Activated naive CD4-positive, alpha-beta T cell treated with anti-CD3 and anti-CD28 coated beads, Interleukin-2, amount 50 U/mL, for 72 hours (primary cell): ENCODE measurements around the gene CRX. TPM values are rescaled to one million over a fixed set of nuclear protein-coding genes. Genes with fewer than 3 reads are reported as not detected.
"Not testable (repeated sequence)": the region's sequence is repeated elsewhere in the genome, so short reads cannot be mapped to it uniquely, and the experiment has no call there.

ENCODE experiments used
- ATAC-seq, 2 donors: fragments of 150-1000 bp; cut with Tn5 transposase; 2 replicates each; pipeline ENCODE4 v1.10.0; 2021; ENCODE audit warnings: mild to moderate bottlenecking in 2 of 2, moderate library complexity in 2 of 2
- DNase-seq, 2 donors: peaks; one replicate each; pipeline ENCODE4 v3.0.0; 2021 to 2022; ENCODE audit warnings: low spot score in 2 of 2
- H3K27ac Mint-ChIP-seq, 2 donors: one replicate each; pipeline ENCODE4 v1.8.0; 2022; ENCODE audit warnings: mild to moderate bottlenecking in 2 of 2, mixed read lengths in 2 of 2
- H3K36me3 Mint-ChIP-seq, 2 donors: one replicate each; pipeline ENCODE4 v1.8.0; 2022; ENCODE audit warnings: mixed read lengths in 2 of 2
- H3K9me3 Mint-ChIP-seq, 2 donors: one replicate each; pipeline ENCODE4 v1.8.0; 2022; ENCODE audit warnings: mixed read lengths in 2 of 2
- total RNA-seq, 2 donors: library from RNA; stranded (reverse); gene quantifications; one replicate each; pipeline ENCODE4 v1.2.3, GENCODE V29; 2022

Gene CRX
- total RNA-seq, 2 donors from 2014 or later: not detected

DNA sequence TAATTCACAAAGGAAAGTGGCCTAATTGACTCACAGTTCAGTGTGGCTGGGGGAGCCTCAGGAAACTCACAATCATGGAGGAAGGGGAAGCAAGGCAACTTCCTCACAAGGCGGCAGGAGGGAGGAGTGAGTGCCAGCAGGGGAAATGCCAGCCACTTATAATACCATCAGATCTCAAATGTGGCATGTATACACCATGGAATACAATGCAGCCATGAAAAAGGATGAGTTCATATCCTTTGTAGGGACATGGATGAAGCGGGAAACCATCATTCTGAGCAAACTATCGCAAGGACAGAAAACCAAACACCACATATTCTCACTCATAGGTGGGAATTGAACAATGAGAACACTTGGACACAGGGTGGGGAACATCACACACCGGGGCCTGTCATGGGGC lies 57.6 kb downstream of the CRX start:
- not testable (repeated sequence) for H3K36me3 Mint-ChIP-seq, H3K9me3 Mint-ChIP-seq, H3K27ac Mint-ChIP-seq, ATAC-seq, DNase-seq

DNA sequence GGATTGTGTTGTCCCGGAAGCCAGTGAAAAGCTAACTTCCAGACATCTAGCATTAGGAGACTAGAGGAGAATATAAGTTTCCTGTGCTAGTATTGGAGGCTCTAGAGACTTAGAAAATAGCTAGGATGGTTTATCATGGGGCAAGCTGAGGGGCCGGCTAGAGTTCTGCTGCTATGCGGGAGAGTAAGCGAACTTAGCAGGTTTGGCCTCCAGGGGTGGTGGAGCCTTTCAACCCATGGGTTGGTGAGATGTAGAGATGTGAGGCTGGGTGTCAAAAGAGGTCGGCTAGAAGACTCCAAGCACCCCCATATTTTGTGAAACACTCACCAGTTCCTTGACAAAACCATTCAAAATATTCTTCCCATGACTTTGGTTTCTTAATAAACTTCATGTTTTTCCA lies 60.0 kb downstream of the CRX start:
- peaks cover 0 to 3% of the 10 kb centered on the region in 2 donors for H3K9me3 Mint-ChIP-seq
- H3K27ac Mint-ChIP-seq: no peak overlapping the region
- ATAC-seq (no peak), DNase-seq (no peak)
- peaks cover 0 to 5% of the 10 kb centered on the region in 2 donors for H3K36me3 Mint-ChIP-seq

DNA sequence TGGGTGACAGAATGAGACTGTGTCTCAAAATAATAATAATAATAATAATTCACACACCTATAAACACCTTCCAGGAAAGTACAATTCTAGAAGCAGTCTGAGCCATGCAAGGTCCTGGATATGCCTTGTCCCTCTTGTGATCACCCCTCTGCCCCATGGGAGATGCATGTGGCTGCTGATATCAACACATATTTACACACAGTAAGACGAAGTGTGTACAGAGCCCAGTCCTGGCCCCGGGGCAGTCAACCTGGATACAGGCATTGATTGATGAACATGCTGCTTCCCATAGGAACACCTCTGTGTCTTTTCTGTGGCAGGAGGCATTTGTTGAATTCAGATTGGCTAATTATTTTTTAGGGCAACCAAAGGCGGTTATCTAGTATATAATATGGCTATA lies 61.2 kb downstream of the CRX start:
- ATAC-seq (no peak), DNase-seq (no peak)
- Mint-ChIP-seq H3K27ac (no peak overlapping the region), H3K9me3 (peaks cover 0 to 3% of the 10 kb centered on the region in 2 donors), H3K36me3 (peaks cover 0 to 5% of the 10 kb centered on the region in 2 donors)

DNA sequence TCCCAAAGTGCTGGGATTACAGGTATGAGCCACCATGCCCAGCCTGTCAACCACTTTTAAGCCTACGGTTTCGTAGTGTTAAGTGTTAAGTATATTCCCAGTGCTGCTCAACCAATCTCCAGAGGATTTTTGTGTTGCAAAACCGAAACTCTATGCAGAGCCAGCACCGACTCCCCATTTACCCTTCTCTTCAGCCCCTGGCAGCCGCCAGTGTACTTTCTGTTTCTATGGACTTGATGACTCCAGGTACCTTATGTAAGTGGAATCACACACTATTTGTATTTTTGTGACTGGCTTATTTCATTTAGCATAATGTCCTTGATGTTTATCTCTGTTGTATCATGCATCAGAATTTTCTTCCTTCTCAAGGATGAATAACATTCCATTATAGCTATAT lies 63.3 kb downstream of the CRX start:
- H3K27ac Mint-ChIP-seq: no peak overlapping the region
- no peaks in the 10 kb centered on the region for H3K36me3 Mint-ChIP-seq
- ATAC-seq (no peak), DNase-seq (no peak)
- no peaks in the 10 kb centered on the region for H3K9me3 Mint-ChIP-seq

DNA sequence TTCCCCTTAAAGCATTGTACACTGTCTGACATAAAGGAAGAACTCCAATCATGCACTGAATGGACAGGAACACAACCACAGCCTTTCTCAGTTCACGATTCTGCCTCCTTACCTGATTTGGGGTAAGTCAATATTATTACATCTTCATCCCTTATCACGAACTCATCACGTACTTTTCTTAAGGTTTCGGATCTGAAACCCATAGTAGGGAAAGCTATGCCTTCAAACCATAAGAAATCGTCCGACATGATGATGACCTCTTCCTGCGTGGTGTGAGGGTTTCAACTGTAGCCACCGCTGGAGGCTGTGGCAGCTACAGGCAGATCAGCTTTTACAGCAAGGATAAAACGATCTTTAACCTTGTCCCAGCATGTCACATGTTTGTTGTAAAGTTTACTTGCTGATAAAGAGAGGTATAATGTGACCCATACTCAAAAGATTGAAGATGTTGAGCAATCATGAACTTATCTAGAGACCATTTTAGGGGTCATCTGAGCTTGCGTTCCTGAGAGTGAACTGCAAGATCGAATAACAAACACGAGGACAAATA lies 64.3 kb downstream of the CRX start, which contains the start of gene SULT2A1:
Gene SULT2A1, minus strand, starts transcription at position 306 of the 550 bp plus-strand sequence. Its CDS starts 58 bp downstream, at position 248.
- no peak within 1 kb of the TSS for H3K27ac Mint-ChIP-seq
- DNase-seq (no peak), ATAC-seq (no peak)
- no peaks in the 10 kb centered on the region for H3K9me3 Mint-ChIP-seq
- no peaks in the 10 kb centered on the region for H3K36me3 Mint-ChIP-seq

DNA sequence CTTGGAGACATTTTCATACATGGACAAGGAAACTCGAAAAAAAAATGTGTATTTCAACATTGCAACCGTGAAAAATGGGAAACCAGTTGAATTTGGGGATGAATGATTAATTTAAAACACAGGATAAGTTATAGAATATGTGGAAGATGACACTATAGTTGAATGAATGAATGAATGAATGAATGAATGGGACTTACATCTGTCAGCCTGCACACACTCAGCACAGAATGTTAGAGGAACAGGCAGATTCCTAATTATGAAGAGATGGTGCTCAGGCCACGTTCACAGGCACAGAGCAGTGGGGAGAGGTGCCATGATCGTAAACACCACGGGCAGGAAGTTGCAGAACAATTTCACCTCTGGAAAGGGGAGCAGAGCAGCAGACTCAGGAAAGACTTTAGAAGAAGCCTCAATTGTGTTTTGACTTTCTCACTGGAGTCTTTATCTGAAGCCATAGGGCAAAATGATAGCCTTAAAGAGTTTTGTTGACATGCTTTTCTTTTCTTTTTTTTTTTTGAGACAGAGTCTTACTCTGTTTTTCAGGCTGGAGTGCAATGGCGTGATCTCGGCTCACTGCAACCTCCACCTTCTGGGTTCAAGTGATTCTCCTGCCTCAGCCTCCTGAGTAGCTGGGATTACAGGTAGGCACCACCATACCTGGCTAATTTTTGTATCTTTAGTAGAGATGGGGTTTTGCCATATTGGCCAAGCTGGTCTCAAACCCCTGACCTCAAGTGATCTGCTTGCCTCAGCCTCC lies 69.3 kb downstream of the CRX start:
- Mint-ChIP-seq H3K9me3 (peaks cover 4 to 5% of the 10 kb centered on the region in 2 donors), H3K36me3 (peaks cover 0 to 6% of the 10 kb centered on the region in 2 donors), H3K27ac (no peak overlapping the region)
- DNase-seq: no peak
- ATAC-seq: no peak

DNA sequence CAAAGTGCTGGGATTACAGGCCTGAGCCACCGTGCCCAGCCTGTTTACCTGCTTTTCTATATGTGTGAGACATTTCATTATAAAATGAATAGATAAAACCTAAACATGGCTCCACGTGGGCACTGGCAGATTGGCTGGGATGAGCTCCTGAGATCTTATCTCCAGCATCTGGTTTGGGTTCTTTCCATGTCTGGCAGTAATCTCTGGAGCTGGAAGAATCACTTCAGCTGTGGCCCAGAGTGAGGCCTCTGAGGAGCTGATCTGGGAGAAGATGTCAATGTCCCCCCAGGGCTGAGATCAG lies 69.8 kb downstream of the CRX start:
- ATAC-seq: no peak
- H3K9me3 Mint-ChIP-seq: peaks cover 4 to 5% of the 10 kb centered on the region in 2 donors
- DNase-seq: no peak
- no peak overlapping the region for H3K27ac Mint-ChIP-seq
- peaks cover 0 to 6% of the 10 kb centered on the region in 2 donors for H3K36me3 Mint-ChIP-seq

DNA sequence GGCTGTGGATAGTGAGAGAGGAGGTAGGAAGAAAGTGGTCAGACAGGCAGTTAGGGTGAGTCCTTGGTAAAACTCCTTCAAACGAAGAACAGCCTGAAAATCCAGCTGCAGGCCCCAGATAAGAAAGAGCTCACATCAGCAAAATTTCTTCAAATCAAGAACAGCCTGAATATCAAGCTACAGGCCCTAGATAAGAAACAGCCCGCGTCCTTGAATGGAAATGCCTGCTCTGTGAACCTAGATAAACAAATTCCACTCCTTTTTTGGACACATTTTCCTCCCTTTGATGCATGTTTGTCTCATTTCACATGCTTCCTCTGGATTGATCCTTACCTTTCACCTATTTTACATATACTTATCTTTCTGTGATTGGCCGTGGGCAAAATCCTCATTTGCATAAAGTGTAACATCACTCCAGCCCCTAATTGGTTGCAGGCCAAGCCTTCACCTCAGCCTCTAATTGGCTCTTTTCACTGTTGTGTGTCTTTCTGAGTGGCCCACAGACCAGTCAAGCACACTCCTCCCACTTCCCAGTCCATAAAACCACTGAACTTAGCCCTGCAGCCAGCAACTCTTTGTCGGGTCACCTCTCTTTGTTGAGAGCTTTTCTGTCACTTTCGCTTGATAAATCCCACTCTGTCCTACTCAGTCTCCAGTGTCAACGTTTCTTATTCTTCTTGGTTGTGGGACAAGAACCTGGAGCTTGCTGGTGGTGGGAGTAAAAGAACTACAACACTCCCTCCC lies 70.4 kb downstream of the CRX start:
- DNase-seq (no peak), ATAC-seq (no peak)
- Mint-ChIP-seq H3K27ac (no peak overlapping the region), H3K9me3 (peaks cover 4 to 5% of the 10 kb centered on the region in 2 donors), H3K36me3 (peaks cover 0 to 6% of the 10 kb centered on the region in 2 donors)

Other genes with a start within 250 kb of the CRX start
- under 1 TPM; 0.31 to 0.57 TPM for gene ZNF541, start 248.8 kb upstream of the CRX start, total RNA-seq
- gene BICRA, start 212.8 kb upstream of the CRX start, total RNA-seq: 10 to 100 TPM; 13.3 to 26.3 TPM
- gene EHD2, start 108.5 kb upstream of the CRX start, total RNA-seq: 1 to 10 TPM; 1.1 to 2.0 TPM
- 100 to 1,000 TPM; 324 to 421 TPM for gene NOP53, start 76.4 kb upstream of the CRX start, total RNA-seq
- 100 to 1,000 TPM; 120 TPM for gene SELENOW, start 43.2 kb upstream of the CRX start, total RNA-seq
- not detected for gene TPRX1, start 17.4 kb upstream of the CRX start, total RNA-seq
- not detected for gene TPRX2, start 37.3 kb downstream of the CRX start, total RNA-seq
- gene SULT2A1, start 64.4 kb downstream of the CRX start, total RNA-seq: not detected
- not detected for gene BSPH1, start 170.2 kb downstream of the CRX start, total RNA-seq
- not detected for gene ELSPBP1, start 172.7 kb downstream of the CRX start, total RNA-seq
- not detected for gene CABP5, start 222.1 kb downstream of the CRX start, total RNA-seq